ENCODE measurements around the gene NDUFV1. TPM values are rescaled to one million over a fixed set of nuclear protein-coding genes. Genes with fewer than 3 reads are reported as not detected.
A peak's percentile ranks its signal among the peaks of the same experiment; 100 is the strongest.

NDUFV1 gene
- total RNA-seq, 2 experiments from 2014 or later: 223 to 224 TPM

DNA sequence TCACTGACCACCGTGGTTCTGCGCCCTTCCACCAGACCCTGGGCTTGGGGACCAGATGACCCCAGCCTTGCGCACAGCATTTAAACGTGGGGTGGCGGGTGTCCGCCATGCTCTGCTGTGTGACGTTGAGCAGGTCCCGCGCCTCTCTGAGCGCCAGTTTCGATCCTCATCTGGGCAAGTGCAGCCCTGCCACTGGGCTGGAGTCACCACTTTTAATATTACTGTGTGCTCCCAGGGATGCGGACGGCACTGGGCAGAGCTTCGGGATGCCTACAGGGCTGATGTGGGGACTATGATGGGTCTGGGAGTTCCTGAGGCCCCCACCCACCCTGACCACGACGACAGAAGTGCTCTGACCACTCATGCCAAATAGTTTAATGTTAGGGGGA is 24.2 kb downstream of the NDUFV1 start:
- no peaks in the 10 kb centered on the region for H3K9me3 ChIP-seq (ENCODE audit: control insufficient read depth in 1 of 2, insufficient read depth in 1 of 2, low read length in 2 of 2)
- CTCF ChIA-PET: interaction anchor here (3.1 to 3.7 kb wide), 3 partner anchors 17 to 28 kb away, joined by 15 to 38 read pairs (median 28); no protein-coding TSS in a partner anchor
- Mint-ChIP-seq H3K27me3 (no peaks in the 10 kb centered on the region), H3K36me3 (ENCODE audit: low read depth) (no peaks in the 10 kb centered on the region), H3K27ac (peak overlapping the region; percentile 89), H3K4me1 (ENCODE audit: low read depth) (peaks cover 6% of the 10 kb centered on the region), H3K9me3 (no peaks in the 10 kb centered on the region), H3K4me3 (peak overlapping the region; percentile 94)
- no peak for ATAC-seq (ENCODE audit: poor library complexity)
- H3K27me3 ChIP-seq (ENCODE audit: control insufficient read depth in 1 of 2, insufficient read depth in 2 of 2, low read length in 2 of 2): no peaks in the 10 kb centered on the region
- DNase-seq: peak in 1 of 14 experiments; percentile 38
- H3K36me3 ChIP-seq (ENCODE audit: insufficient read depth, low read length): no peaks in the 10 kb centered on the region
- intact Hi-C loops (cut with DNase I, micrococcal nuclease): loop anchor here (1.0 to 2.0 kb wide), 2 partner anchors 17 to 174 kb away; no protein-coding TSS in a partner anchor
- H3K27ac ChIP-seq (ENCODE audit: low read depth in 1 of 2, low read length in 2 of 2): peak overlapping the region; percentile 61 to 92
- H3K4me1 ChIP-seq (ENCODE audit: insufficient read depth, low read length): peaks cover 22% of the 10 kb centered on the region
- POLR2A ChIA-PET: interaction anchor here (1.4 to 4.5 kb wide), 7 partner anchors 9 to 47 kb away, joined by 4 to 51 read pairs (median 16); partner anchors contain the start of genes ACY3 and GSTP1
- TF ChIP-seq, protein P1, sequence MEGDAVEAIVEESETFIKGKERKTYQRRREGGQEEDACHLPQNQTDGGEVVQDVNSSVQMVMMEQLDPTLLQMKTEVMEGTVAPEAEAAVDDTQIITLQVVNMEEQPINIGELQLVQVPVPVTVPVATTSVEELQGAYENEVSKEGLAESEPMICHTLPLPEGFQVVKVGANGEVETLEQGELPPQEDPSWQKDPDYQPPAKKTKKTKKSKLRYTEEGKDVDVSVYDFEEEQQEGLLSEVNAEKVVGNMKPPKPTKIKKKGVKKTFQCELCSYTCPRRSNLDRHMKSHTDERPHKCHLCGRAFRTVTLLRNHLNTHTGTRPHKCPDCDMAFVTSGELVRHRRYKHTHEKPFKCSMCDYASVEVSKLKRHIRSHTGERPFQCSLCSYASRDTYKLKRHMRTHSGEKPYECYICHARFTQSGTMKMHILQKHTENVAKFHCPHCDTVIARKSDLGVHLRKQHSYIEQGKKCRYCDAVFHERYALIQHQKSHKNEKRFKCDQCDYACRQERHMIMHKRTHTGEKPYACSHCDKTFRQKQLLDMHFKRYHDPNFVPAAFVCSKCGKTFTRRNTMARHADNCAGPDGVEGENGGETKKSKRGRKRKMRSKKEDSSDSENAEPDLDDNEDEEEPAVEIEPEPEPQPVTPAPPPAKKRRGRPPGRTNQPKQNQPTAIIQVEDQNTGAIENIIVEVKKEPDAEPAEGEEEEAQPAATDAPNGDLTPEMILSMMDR (IDR thresholded peaks at IDR 0.05): peak; percentile 55
- H3K4me3 ChIP-seq (ENCODE audit: low read length): peak overlapping the region; percentile 90

DNA sequence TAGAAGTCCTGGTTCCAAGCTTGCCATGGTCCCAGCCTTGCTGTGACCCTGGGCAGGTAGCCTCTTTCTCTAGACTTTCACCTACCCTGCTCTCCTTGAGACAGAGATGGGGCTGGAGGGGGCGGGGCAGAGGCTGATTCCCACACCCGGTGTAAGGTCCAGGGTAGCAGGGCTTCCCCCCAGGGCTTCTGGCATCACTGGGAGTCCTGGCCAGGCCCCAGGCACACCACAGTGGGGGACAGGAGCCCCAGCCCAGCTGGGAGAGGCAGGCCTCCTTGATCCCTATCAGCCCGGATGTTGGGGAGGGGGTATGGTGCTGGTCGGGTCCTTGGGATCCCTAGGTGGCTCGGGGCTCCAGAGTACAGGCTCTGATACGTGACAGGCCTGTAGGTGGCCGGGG is 24.7 kb downstream of the NDUFV1 start:
- Mint-ChIP-seq H3K4me1 (ENCODE audit: low read depth) (peaks cover 6% of the 10 kb centered on the region), H3K4me3 (peak overlapping the region; percentile 94), H3K27ac (peak overlapping the region; percentile 89), H3K36me3 (ENCODE audit: low read depth) (no peaks in the 10 kb centered on the region), H3K9me3 (no peaks in the 10 kb centered on the region), H3K27me3 (no peaks in the 10 kb centered on the region)
- Histone ChIP-seq H3K27ac (ENCODE audit: low read depth in 1 of 2, low read length in 2 of 2) (no peak overlapping the region), H3K27me3 (ENCODE audit: control insufficient read depth in 1 of 2, insufficient read depth in 2 of 2, low read length in 2 of 2) (no peaks in the 10 kb centered on the region), H3K4me3 (ENCODE audit: low read length) (no peak overlapping the region), H3K4me1 (ENCODE audit: insufficient read depth, low read length) (peaks cover 22% of the 10 kb centered on the region), H3K36me3 (ENCODE audit: insufficient read depth, low read length) (no peaks in the 10 kb centered on the region), H3K9me3 (ENCODE audit: control insufficient read depth in 1 of 2, insufficient read depth in 1 of 2, low read length in 2 of 2) (no peaks in the 10 kb centered on the region)
- ChIA-PET CTCF (interaction anchor here (3.1 to 3.7 kb wide), 2 partner anchors 17 to 28 kb away, joined by 28 to 38 read pairs; no protein-coding TSS in a partner anchor), POLR2A (interaction anchor here (3.0 to 4.5 kb wide), 2 partner anchors 17 to 48 kb away, joined by 16 to 27 read pairs; partner anchors contain the start of gene GSTP1)
- peak in 2 of 14 experiments; percentile 33 to 37 for DNase-seq
- intact Hi-C loops (cut with DNase I, micrococcal nuclease): loop anchor here in 1 of 2 experiments (2.0 kb wide), 1 partner anchor 173 kb away; no protein-coding TSS in a partner anchor
- TF ChIP-seq, protein P1 (IDR thresholded peaks at IDR 0.05): no peak
- no peak for ATAC-seq (ENCODE audit: poor library complexity)

DNA sequence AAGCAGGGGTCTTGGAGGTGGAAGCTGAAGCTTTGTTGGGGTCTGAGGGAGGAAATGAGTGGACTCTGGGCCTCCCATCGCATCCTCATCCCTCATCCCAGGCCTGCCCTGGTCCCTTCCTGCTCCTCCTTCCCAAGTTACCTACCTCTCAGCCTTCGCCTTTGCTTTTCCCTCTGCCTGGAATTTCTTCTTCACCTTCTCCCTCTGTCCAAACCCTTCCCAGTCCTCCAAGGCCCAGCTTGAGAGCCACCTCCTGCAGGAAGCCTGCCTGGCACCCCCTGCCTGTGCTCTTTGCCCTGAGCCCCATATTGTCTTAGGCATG is 25.1 kb downstream of the NDUFV1 start:
- H3K4me1 ChIP-seq (ENCODE audit: insufficient read depth, low read length): peaks cover 22% of the 10 kb centered on the region
- CTCF ChIA-PET: no interaction called here
- no peaks in the 10 kb centered on the region for H3K9me3 ChIP-seq (ENCODE audit: control insufficient read depth in 1 of 2, insufficient read depth in 1 of 2, low read length in 2 of 2)
- DNase-seq: no peak
- POLR2A ChIA-PET: interaction anchor here (4.5 kb wide), 1 partner anchor 48 kb away, joined by 16 read pairs; the partner anchor contains the start of gene GSTP1
- Mint-ChIP-seq H3K4me1 (ENCODE audit: low read depth) (peaks cover 6% of the 10 kb centered on the region), H3K4me3 (peak overlapping the region; percentile 84), H3K9me3 (no peaks in the 10 kb centered on the region), H3K27ac (no peak overlapping the region), H3K36me3 (ENCODE audit: low read depth) (no peaks in the 10 kb centered on the region), H3K27me3 (no peaks in the 10 kb centered on the region)
- no peaks in the 10 kb centered on the region for H3K27me3 ChIP-seq (ENCODE audit: control insufficient read depth in 1 of 2, insufficient read depth in 2 of 2, low read length in 2 of 2)
- intact Hi-C loops (cut with DNase I, micrococcal nuclease): loop anchor here in 1 of 2 experiments (2.0 kb wide), 1 partner anchor 173 kb away; no protein-coding TSS in a partner anchor
- H3K27ac ChIP-seq (ENCODE audit: low read depth in 1 of 2, low read length in 2 of 2): no peak overlapping the region
- H3K36me3 ChIP-seq (ENCODE audit: insufficient read depth, low read length): no peaks in the 10 kb centered on the region
- no peak overlapping the region for H3K4me3 ChIP-seq (ENCODE audit: low read length)
- ATAC-seq (ENCODE audit: poor library complexity): no peak
- TF ChIP-seq, protein P1 (IDR thresholded peaks at IDR 0.05): no peak

Data from CD4-positive, alpha-beta T cell (primary cell).